NCI-H1694 (cell line): ENCODE results near the gene FAAP100.

Source experiments
- DNase-seq: peaks from one replicate; lab custom pipeline; 2025; lab: John Stamatoyannopoulos, UW

FAAP100 gene

DNA sequence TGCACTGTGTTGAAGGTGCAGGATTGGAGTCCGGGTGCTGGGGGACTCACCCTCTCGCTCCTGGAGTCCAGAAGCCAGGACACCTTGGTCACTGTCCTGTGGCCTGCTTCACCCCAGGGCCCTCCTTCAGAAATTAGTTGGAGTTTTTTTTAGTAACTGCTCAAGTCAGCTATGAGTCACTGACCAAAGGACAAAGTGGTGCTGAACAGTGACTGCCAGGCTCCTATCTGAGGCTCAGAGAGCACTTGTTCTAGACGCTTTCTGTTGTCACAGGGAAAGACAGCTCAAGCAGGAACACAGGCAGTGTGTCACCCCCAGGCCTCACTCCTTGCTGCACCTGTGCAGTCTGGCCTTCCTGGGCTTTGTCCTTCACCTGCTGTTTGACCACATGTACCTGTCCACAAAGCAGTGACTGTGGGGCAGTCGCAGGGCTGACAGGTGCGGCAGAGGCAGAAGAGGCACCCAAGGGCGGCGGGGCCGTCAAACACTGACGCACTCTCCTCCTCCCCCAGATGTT, 4.1 kb upstream of the FAAP100 start:
- DNase-seq, result no peak

DNA sequence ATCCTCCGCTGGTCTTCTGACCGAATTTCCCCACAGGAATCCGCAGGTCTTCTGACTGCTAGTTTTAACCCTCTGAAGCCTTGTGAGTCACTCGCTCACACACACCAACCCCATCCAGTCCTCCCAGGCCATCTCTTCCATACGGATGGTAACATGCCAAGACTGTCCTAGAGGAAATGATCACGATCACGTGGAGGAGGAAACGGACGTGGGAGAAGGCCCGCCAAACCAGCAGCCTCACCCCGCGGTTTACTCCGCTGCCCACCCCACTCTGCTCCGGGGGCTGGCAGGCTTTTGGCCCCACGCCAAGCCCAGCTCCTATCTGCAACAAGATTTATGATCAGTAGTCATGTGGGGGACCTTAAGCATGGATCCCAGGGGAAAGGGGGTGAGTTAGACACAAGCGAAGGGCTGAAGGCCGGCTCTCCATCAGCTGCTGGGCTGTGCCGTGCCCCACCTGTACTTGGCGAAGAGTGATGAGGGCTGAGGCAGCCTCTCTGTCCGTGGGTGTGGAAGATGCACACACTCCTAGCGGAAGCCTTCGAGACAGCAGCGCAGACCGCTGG, 1.5 kb upstream of the FAAP100 start:
- DNase-seq, result no peak

- no peak for DNase-seq
Measured at GRCh38 chr17:81553018-81553615, 964 bp upstream of the FAAP100 start.

- DNase-seq, result no peak
Measured at GRCh38 chr17:81551458-81552243, 502 bp downstream of the FAAP100 start.

DNA sequence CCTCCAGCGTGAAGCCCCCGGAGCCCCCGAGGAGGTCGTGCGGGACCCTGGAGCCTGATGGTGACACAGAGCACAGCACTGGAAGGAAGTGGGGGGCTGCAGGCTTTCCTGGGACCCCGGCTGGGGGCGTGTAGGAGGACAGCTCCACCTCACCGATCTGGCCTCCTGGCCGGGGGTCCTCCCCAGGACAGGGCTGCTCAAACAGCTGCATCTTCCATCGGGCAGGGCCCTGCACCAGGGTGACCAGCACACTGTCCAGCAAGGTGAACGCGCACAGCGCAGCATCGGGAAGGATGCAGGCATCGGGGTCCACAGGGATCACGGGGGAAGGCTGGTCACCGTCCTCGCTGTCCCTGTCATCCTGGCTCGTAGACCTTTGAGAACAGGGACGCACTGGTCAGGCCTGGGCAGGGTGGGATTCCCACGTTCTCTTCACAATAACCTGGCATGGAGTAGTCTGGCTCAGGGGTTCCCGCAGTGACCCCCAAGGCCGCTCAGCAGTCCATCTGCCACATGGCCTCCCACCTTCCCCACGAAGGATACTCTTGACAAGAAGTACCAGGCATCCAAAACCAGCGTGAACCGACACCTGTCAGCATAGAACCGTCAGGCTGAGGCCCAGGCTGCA, 1.2 kb downstream of the FAAP100 start:
- no peak for DNase-seq

DNA sequence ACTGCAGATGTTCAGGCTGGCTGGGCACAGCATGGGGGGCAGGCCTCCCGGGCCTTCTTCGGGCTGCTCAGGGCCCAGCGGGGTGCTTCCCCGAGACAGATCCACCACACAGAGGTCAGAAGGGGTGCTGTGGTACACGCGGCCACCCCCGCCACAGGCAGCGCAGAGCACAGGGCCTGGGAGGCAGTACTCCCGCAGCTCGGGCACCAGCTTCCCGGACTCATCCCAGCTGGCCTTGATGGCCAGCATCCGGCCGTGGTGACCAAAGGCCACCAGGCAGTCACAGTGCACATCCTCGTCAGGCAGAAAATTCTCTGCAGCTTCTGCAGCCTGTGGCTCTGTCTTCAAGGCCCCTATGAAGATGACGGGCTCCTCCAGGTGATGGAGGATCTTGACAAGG, 1.9 kb downstream of the FAAP100 start:
- DNase-seq, result no peak

DNA sequence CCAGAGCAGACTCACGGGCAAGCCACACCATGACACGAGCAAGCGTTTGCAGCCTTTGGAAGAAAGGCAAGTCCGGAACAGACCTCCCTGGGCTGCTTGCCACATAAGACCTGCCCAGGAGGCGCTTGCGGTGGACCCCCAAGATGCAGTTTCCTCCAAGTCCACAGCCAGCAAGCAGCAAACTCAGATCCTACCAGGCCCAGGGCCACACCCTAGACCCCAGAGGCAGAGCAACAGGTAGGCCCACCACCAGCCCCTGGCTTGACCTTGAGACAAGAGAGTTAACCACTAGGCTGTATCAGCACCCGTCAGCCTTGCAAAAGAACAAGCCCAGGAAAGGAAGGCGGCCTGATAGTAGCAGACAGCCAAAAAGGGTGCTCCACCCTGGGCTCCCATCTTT, 2.3 kb downstream of the FAAP100 start:
- no peak for DNase-seq

DNA sequence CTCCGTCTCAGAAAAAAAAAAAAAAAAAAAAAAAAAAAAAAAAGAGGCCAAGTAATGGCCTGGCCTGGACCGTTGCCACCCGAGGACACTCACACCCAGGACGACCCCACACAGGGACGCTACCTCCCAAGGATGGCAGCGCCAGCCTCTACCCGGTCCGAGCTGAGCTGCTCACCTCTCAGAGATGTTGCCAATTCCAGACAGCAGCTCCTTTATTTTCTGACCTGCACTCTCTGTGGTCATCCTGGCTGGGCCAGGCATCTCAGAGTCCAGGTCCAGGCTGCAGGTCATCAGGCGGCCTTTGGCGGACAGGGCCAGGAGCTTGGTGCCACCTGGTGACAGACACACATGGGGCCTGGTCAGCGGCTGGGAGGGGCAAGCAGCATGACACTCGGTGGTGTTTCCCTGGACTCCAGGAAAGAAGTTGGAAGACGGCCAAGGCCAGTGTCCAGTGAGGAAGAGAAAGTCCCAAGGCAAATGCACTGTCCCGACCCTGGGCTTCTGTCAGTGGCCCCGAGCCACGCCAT, 3.1 kb downstream of the FAAP100 start:
- no peak for DNase-seq

DNA sequence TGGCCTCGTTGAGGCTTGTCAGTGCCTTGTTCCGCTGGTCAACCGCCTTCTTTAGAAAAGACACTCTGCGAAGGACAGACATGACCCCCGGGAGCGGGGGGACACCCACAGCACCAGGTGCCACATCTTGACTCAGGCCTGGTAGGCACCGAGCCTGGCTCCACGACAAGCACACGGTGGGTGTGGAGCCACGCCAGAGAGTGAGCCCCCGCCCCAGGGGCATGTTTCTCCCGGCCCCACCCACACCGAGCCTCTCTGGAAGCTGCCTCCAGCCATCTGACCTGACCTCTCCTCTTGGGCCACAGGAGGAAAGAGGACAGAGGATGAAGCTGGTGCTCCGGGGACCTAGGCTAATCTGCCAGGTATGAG, 4.6 kb downstream of the FAAP100 start:
- no peak for DNase-seq

DNA sequence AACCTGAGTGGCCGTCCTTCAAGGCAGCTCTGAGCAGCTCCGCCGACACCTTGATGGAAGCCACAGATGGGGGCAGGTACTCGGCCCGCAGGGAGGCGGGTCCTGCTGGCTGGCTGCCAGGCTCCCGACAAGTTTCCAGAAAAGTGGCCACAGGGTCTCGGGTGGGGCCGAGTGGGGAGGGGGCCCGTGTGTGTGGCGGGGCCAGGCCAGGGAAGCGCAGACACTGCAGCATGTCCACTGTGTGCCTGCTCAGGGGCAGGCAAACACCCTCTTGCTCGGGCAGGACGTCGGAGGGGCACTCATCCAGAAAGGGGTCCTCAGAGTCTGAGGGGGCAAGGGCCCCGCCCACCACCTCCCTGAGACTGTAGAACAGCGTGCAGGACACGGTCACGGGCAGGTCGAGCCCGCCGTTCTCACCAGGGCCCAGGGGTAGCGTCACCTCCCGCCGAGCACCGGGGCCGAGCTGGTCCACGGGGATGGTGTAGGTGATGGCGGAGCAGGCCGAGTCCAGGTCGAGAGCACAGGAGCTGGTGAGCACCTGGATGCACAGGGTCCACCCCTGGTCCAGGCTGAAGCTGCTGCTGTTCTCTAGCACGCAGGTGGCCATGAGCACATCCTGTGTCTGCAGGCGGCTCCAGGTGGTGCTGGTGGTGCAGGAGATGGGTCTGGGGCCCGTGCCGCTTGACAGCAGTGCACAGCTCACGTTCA, 5.1 kb downstream of the FAAP100 start:
- no peak for DNase-seq

DNA sequence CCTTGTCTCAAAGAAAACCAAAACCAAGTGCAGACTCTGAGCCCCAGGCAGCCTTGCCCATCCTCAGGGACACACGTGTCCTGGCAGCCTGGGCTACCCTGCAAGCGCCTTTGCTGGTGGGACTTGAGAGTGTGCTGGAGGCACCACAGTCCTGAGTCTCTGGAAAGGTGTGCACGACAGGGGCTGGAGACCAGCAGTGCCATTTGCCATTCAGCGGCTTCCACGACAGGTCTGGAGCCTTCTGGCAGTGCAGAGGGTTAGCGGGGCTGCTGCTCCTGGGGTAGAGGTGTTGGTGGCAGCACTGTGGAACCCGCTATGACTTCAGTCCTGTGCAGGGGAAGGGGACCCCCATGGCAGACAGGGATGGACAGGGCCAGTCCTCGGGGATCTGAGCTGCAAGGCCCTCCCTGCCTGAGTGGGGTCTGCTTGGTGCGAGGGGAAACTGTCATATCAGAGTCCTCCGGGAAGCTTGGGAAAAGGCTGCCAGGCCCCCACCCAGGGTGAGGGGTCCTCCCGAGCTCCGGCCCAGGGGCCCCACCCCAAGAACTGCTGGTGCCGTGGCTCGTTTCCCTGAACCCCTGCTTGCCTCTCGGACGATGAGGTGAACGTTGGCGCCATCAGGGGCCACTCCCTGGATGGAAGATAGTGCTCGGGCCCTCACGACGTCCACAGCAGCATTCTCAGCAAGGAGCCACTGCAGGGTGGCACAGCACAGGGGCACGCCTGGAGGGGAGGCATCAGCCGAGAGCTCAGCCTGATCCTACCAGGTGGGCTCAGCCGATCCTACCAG, 6.8 kb downstream of the FAAP100 start:
- DNase-seq, result no peak

DNA sequence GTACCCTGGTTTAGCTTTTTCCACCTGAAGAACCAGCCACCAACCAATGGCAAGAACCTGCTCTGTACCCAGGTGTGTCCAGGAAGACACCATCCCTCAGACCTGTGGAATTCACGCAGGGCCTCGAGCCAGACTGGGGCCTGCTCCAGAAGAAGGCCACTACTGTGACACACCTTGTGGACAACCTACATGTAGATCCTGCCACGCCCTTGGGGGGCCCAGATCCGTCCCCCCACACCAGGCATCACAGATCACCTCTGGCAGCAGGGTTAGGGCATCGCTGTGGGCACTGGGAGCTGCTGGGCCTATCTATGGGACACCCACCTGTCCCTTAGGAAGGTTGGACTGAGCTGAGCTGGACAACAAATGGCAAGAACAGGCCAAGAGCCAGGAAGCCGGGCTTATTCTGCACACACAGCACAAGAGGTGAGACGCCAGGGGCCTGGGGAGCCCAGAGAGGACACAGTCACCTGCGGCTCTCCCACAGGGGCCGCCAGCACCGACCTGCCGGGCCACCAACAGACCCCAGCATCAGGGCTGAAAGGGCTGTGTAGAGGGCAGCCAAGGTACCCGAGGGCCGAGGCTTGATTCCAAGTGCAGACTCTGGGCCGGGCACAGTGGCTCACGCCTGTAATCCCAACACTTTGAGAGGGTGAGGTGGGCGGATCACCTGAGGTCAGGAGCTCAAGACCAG, 7.7 kb downstream of the FAAP100 start:
- DNase-seq, result no peak

DNA sequence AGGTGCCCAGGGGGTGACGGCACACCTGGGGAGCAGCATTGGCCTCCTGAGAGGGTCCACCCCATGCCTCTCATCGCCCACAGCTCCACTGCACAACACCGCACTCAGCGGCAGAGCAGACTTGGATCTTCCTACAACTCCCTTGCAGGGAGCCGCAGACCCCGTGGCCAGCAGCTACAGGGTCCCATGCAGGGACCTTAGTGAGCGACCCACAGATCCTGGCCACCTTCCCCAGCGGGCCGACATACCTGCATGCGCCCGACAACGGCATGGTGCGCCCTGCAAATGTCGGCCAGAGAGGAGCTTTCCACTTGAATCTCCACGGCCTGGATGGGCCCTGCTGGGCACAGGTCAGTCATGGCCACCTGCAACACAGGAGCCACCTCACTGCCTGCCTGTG, 8.4 kb downstream of the FAAP100 start:
- no peak for DNase-seq

DNA sequence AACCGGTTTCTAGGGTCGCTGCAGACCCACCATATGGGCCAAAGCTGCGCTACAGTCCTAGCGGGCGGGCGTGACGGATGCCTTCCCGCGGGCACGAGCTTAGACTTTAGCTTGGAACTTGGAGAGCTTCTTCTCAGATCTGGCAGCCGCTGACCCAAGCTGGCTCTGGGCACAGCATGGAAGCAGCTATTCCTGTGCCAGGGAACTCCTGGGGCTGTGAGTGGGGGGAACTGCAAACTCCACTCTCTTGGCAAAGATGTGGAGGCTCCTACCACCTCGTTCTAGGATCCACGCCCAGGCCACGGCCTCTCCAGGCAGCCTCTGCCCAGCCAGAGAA, 8.8 kb downstream of the FAAP100 start:
- no peak for DNase-seq

- no peak for DNase-seq
Measured at GRCh38 chr17:81542431-81543338, 9.5 kb downstream of the FAAP100 start.

- DNase-seq, result no peak
Measured at GRCh38 chr17:81541123-81541522, 11.0 kb downstream of the FAAP100 start.

- DNase-seq, result no peak
Measured at GRCh38 chr17:81540676-81541027, 11.5 kb downstream of the FAAP100 start.

DNA sequence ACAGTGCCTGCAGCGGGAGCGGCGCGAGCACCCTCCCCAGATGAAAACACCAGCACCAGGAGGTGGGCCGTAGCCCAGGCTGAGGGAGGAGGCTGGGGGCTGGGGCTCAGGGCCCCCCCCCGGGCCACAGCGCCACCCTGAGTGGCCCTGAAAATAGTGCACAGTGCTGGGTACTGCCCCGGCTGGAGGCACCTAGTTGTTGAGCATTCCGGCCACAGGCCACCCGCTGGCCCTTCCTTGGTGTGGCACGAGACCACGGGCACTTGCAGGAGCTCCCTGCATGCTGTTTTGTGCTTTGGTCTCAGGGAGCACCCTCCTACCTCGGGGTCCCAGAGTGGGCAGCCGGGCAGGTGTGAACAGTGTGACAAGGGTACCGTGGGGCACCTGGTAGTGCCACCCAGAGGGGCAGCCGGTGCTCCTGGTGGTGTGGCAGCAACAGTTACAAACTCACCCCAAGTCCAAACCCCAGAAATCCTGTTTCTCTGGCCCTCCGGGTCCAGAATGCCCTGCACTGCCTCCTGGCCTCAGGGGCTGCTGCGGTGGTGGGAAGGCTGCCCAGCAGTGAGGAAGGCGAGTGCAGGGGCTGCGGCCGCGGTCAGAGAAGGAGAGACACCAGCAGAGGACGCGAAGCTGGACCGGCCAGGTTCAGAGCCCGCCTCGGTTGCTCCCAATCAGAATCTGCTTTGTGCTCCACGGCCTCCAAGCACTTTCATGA, 12.0 kb downstream of the FAAP100 start:
- DNase-seq, result no peak

GRCh38 chr17:81539571-81539900, 12.6 kb downstream of the FAAP100 start:
- no peak for DNase-seq
